OCI-LY3 (cell line): ENCODE results near the gene SHROOM2.

Experiments
- H2AFZ ChIP-seq: fragments of 200-600, 300-600 bp; shearing (Covaris generic); 2 replicates; pipeline ENCODE4 v1.6.0; 2014; ENCODE audit warnings: antibody characterized with exemption, low read depth, low read length
- H3K27ac ChIP-seq: fragments of 200-600, 300-600 bp; sonication (generic); 2 replicates; pipeline ENCODE4 v1.5.1; 2014; ENCODE audit warnings: mild to moderate bottlenecking, low read length, moderate library complexity, mixed read lengths
- H3K27me3 ChIP-seq: fragments of 200-600, 300-600 bp; sonication (generic); 2 replicates; pipeline ENCODE4 v1.6.1; 2014; ENCODE audit warnings: low read depth, low read length, mixed read lengths
- H3K36me3 ChIP-seq: fragments of 200-600, 300-600 bp; sonication (generic); replicated peaks from 2 replicates; pipeline ENCODE3; 2014; ENCODE audit warnings: low read depth, low read length, mixed read lengths
- H3K4me1 ChIP-seq: fragments of 300-600, 200-600 bp; sonication (generic); 2 replicates; pipeline ENCODE4 v1.6.1; 2014; ENCODE audit warnings: low read length, mixed read lengths
- H3K4me2 ChIP-seq: fragments of 200-600, 300-600 bp; sonication (generic); 2 replicates; pipeline ENCODE4 v1.6.1; 2014; ENCODE audit warnings: low read length, mixed read lengths
- H3K4me3 ChIP-seq: fragments of 300-600, 200-600 bp; sonication (generic); 2 replicates; pipeline ENCODE4 v1.5.1; 2014; ENCODE audit warnings: antibody characterized with exemption, mild to moderate bottlenecking, low read length, moderate library complexity
- H3K79me2 ChIP-seq: fragments of 300-600, 200-600 bp; shearing (Covaris generic); 2 replicates; pipeline ENCODE4 v1.6.1; 2014; ENCODE audit warnings: mild to moderate bottlenecking, low read length, mixed read lengths
- H3K9ac ChIP-seq: fragments of 300-600, 200-600 bp; shearing (Covaris generic); 2 replicates; pipeline ENCODE4 v1.6.0; 2014; ENCODE audit warnings: mild to moderate bottlenecking, low read length, moderate library complexity
- H3K9me3 ChIP-seq: fragments of 200-600, 300-600 bp; shearing (Covaris generic); 2 replicates; pipeline ENCODE4 v1.6.1; 2014; ENCODE audit warnings: low read length, mixed read lengths; ENCODE audit not compliant: insufficient read depth
- H4K20me1 ChIP-seq: fragments of 200-600, 300-600 bp; sonication (generic); 2 replicates; pipeline ENCODE4 v1.6.1; 2016; ENCODE audit warnings: low read length, mixed read lengths; ENCODE audit not compliant: insufficient read depth
- CTCF ChIP-seq: fragments of 200-600, 300-600 bp; sonication (generic); IDR thresholded peaks from 2 replicates; pipeline ENCODE4 v1.5.1; 2014; ENCODE audit warnings: antibody characterized with exemption, low read length, low read depth
- EZH2phosphoT487 ChIP-seq: fragments of 200-600 bp; shearing (Covaris generic); IDR thresholded peaks from 2 replicates; pipeline ENCODE4 v1.6.1; 2018; ENCODE audit warnings: antibody characterized with exemption, mixed run types, low read depth

The SHROOM2 gene

GRCh38 chrX:9878146-9878820 is 92.1 kb downstream of the SHROOM2 start:
- peaks cover 7% of the 10 kb centered on the region for H3K27me3 ChIP-seq
- H3K36me3 ChIP-seq: no peaks in the 10 kb centered on the region
- no peak overlapping the region for H3K27ac ChIP-seq
- H3K4me1 ChIP-seq: no peaks in the 10 kb centered on the region
- TF ChIP-seq CTCF (no peak), EZH2phosphoT487 (no peak)
- no peaks in the 10 kb centered on the region for H3K79me2 ChIP-seq
- H4K20me1 ChIP-seq: no peaks in the 10 kb centered on the region
- H3K9ac ChIP-seq: no peak overlapping the region
- H3K4me3 ChIP-seq: no peak overlapping the region
- no peaks in the 10 kb centered on the region for H3K9me3 ChIP-seq
- no peak overlapping the region for H3K4me2 ChIP-seq
- H2AFZ ChIP-seq: no peak overlapping the region

DNA sequence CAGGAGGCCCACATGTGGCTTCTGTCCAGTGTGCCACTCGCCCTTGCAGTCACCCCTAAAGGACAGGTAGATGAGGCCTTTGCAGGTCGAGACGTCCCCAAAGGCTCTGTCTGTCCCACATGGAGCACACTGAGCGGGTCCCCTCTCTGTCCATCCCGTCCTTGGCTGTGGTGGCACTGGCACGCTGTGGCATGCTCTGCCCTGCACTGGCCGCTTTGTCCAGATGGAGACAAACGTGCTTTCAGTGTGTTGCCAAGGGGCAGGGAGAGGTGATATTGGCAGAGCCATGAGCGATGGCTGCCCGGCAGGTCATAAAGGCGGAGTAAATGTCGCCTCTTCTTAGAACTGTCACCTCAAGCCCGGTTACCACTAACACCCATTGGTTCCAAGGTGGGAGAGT is 94.0 kb downstream of the SHROOM2 start:
- Histone ChIP-seq H3K9me3 (no peaks in the 10 kb centered on the region), H3K27ac (no peak overlapping the region), H3K4me2 (no peak overlapping the region), H3K4me3 (no peak overlapping the region), H3K27me3 (peaks cover 7% of the 10 kb centered on the region), H2AFZ (no peak overlapping the region), H3K9ac (no peak overlapping the region), H4K20me1 (no peaks in the 10 kb centered on the region), H3K4me1 (no peaks in the 10 kb centered on the region), H3K79me2 (no peaks in the 10 kb centered on the region), H3K36me3 (no peaks in the 10 kb centered on the region)
- TF ChIP-seq EZH2phosphoT487 (no peak), CTCF (no peak)

DNA sequence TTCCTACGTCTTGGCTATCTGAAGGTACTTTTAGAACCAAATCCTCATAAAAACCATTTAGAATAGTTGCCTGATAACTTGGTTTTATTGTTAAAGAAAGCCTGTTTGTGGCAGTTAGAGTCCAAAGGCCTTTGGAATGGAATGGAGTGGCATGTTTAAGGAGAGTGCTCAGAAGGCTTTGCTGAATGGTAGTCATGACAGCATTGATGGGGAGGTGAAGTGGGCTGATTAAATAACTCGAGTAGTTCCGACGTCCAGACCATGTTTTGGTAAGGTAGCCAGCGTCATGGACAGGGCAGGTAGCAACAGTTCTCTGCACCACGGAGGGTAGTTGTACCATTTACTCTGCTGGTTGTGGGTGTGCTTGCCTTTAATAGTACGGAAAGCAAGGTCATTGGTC is 94.6 kb downstream of the SHROOM2 start:
- H3K9ac ChIP-seq: no peak overlapping the region
- no peaks in the 10 kb centered on the region for H4K20me1 ChIP-seq
- no peaks in the 10 kb centered on the region for H3K36me3 ChIP-seq
- no peak overlapping the region for H3K4me3 ChIP-seq
- TF ChIP-seq EZH2phosphoT487 (no peak), CTCF (no peak)
- no peak overlapping the region for H2AFZ ChIP-seq
- no peak overlapping the region for H3K4me2 ChIP-seq
- no peak overlapping the region for H3K27ac ChIP-seq
- no peaks in the 10 kb centered on the region for H3K9me3 ChIP-seq
- peaks cover 7% of the 10 kb centered on the region for H3K27me3 ChIP-seq
- no peaks in the 10 kb centered on the region for H3K4me1 ChIP-seq
- no peaks in the 10 kb centered on the region for H3K79me2 ChIP-seq

DNA sequence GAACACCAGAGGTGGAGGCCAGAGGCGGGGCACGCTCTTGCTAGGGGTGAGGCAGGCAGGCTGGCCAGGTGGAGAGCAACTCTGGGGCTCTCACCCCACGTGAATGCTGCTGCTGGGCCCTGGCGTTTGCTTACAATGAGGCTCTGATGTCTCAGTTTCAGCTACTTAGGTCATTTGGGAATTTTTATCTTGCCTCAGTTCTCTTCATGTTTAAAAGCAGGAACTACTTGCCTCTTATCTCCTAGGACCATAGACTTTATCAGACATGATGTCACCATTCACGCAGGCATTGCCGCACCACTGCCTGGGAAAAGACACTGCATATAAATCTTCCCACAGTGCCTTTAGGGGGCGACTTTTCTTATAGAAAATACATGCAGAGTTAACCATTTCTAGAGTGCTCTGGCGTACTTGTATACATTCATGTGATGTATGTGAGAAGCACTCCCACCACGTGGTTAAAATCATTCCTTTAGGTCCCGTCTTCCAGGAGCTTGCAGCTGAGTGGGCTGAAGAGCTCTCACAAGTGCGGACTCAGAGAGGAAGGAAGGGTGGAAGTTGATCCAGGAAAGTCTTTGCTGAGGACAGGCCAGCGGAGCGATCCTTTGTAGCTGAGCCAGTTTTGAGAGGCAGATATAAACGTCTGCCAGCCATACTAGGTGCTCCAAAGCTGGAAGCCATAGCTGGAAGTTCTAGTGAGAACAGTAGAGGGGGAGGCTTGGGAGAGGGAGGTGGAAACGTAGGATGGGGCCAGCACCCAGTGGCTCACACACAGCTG is 96.6 kb downstream of the SHROOM2 start:
- Histone ChIP-seq H3K9me3 (no peaks in the 10 kb centered on the region), H2AFZ (no peak overlapping the region), H3K4me1 (no peaks in the 10 kb centered on the region), H4K20me1 (no peaks in the 10 kb centered on the region), H3K27ac (no peak overlapping the region), H3K9ac (no peak overlapping the region), H3K36me3 (no peaks in the 10 kb centered on the region), H3K4me2 (no peak overlapping the region), H3K79me2 (no peaks in the 10 kb centered on the region), H3K4me3 (no peak overlapping the region), H3K27me3 (peaks cover 11% of the 10 kb centered on the region)
- TF ChIP-seq EZH2phosphoT487 (no peak), CTCF (no peak)
